Osteocyte (in vitro differentiated cells): ENCODE results near the gene FLYWCH1. TPM values are rescaled to one million over a fixed set of nuclear protein-coding genes. Genes with fewer than 3 reads are reported as not detected.

ENCODE experiments used
- DNase-seq: peaks from one replicate; pipeline ENCODE4 v3.0.0; 2021; ENCODE audit warnings: mixed read lengths; ENCODE audit not compliant: unreplicated experiment; ENCODE audit errors: extremely low spot score
- H3K27ac Mint-ChIP-seq: one replicate; pipeline ENCODE4 v1.8.0; 2021; ENCODE audit warnings: mild to moderate bottlenecking, mixed read lengths; ENCODE audit not compliant: unreplicated experiment
- H3K27me3 Mint-ChIP-seq: one replicate; pipeline ENCODE4 v1.8.0; 2021; ENCODE audit warnings: mixed read lengths; ENCODE audit not compliant: unreplicated experiment
- H3K36me3 Mint-ChIP-seq: one replicate; pipeline ENCODE4 v1.8.0; 2021; ENCODE audit warnings: mixed read lengths; ENCODE audit not compliant: unreplicated experiment
- H3K4me1 Mint-ChIP-seq: one replicate; pipeline ENCODE4 v1.8.0; 2021; ENCODE audit warnings: mixed read lengths; ENCODE audit not compliant: unreplicated experiment
- H3K4me3 Mint-ChIP-seq: one replicate; pipeline ENCODE4 v1.8.0; 2021; ENCODE audit warnings: mild to moderate bottlenecking, moderate library complexity, mixed read lengths; ENCODE audit not compliant: unreplicated experiment
- H3K9me3 Mint-ChIP-seq: one replicate; pipeline ENCODE4 v1.8.0; 2021; ENCODE audit warnings: mixed read lengths; ENCODE audit not compliant: unreplicated experiment
- total RNA-seq: library from RNA; stranded (reverse); gene quantifications from 2 replicates; pipeline ENCODE4 v1.2.1, GENCODE V29; 2021
- TF ChIP-seq, protein P1 (sequence below): fragments of 200-600 bp; sonication (generic); IDR thresholded peaks from 2 replicates; pipeline ENCODE4 v1.5.0; 2021; ENCODE audit warnings: antibody characterized with exemption, mild to moderate bottlenecking, moderate library complexity

Gene FLYWCH1
- total RNA-seq, 1 donor from 2014 or later, result 46.4 TPM

- Mint-ChIP-seq H3K4me1 (peaks cover 25% of the 10 kb centered on the region), H3K27me3 (no peaks in the 10 kb centered on the region), H3K36me3 (no peaks in the 10 kb centered on the region), H3K27ac (no peak overlapping the region), H3K4me3 (no peak overlapping the region), H3K9me3 (no peaks in the 10 kb centered on the region)
- TF ChIP-seq, protein P1, sequence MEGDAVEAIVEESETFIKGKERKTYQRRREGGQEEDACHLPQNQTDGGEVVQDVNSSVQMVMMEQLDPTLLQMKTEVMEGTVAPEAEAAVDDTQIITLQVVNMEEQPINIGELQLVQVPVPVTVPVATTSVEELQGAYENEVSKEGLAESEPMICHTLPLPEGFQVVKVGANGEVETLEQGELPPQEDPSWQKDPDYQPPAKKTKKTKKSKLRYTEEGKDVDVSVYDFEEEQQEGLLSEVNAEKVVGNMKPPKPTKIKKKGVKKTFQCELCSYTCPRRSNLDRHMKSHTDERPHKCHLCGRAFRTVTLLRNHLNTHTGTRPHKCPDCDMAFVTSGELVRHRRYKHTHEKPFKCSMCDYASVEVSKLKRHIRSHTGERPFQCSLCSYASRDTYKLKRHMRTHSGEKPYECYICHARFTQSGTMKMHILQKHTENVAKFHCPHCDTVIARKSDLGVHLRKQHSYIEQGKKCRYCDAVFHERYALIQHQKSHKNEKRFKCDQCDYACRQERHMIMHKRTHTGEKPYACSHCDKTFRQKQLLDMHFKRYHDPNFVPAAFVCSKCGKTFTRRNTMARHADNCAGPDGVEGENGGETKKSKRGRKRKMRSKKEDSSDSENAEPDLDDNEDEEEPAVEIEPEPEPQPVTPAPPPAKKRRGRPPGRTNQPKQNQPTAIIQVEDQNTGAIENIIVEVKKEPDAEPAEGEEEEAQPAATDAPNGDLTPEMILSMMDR, result no peak
- DNase-seq, result no peak
These were observed 74.2 kb downstream of the FLYWCH1 start for GRCh38 chr16:2985893-2986355.

DNA sequence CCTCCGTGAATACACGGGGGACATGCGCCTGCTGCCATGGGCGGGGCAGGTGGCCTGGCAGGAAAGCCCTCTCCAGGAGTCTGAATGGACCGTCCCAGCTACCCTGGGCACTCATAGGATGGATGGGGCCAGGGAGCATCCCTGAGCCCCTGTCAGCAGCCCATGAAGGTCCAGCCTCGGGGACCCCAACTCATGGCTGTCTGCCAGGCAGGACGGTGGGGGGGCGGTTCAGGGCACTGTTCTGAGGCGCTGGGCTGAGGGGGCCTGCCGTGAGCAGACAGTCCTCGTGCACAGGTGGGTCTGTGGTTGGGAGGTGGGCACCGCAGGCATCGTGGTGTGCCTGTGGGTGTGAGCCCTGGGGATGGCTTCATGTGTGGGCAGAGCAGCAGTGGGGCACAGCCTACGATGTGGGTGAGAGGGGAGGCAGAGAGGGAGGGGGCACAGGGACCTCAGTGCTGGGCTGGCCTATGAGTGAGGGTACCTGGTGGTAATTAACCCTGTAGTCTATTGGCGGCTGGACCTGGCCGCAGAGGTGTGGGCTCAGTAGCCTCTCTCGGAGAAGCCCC, 75.0 kb downstream of the FLYWCH1 start:
- Mint-ChIP-seq H3K9me3 (no peaks in the 10 kb centered on the region), H3K4me3 (no peak overlapping the region), H3K27ac (no peak overlapping the region), H3K4me1 (peaks cover 19% of the 10 kb centered on the region), H3K27me3 (no peaks in the 10 kb centered on the region), H3K36me3 (no peaks in the 10 kb centered on the region)
- TF ChIP-seq, protein P1, result no peak
- DNase-seq, result no peak

- no peaks in the 10 kb centered on the region for H3K9me3 Mint-ChIP-seq
- no peak overlapping the region for H3K27ac Mint-ChIP-seq
- no peaks in the 10 kb centered on the region for H3K36me3 Mint-ChIP-seq
- H3K4me1 Mint-ChIP-seq, result peaks cover 18% of the 10 kb centered on the region
- TF ChIP-seq, protein P1, result no peak
- no peaks in the 10 kb centered on the region for H3K27me3 Mint-ChIP-seq
- no peak for DNase-seq
- H3K4me3 Mint-ChIP-seq, result no peak overlapping the region
These were observed 75.6 kb downstream of the FLYWCH1 start for GRCh38 chr16:2987286-2987685.

GRCh38 chr16:2987833-2988232, 76.1 kb downstream of the FLYWCH1 start:
- TF ChIP-seq, protein P1, result no peak
- no peak for DNase-seq
- Mint-ChIP-seq H3K4me1 (peaks cover 18% of the 10 kb centered on the region), H3K36me3 (no peaks in the 10 kb centered on the region), H3K27me3 (no peaks in the 10 kb centered on the region), H3K4me3 (no peak overlapping the region), H3K9me3 (no peaks in the 10 kb centered on the region), H3K27ac (no peak overlapping the region)

- peaks cover 18% of the 10 kb centered on the region for H3K4me1 Mint-ChIP-seq
- no peaks in the 10 kb centered on the region for H3K9me3 Mint-ChIP-seq
- TF ChIP-seq, protein P1, result no peak
- DNase-seq, result no peak
- no peaks in the 10 kb centered on the region for H3K27me3 Mint-ChIP-seq
- no peak overlapping the region for H3K4me3 Mint-ChIP-seq
- H3K36me3 Mint-ChIP-seq, result no peaks in the 10 kb centered on the region
- H3K27ac Mint-ChIP-seq, result no peak overlapping the region
These were observed 76.9 kb downstream of the FLYWCH1 start for GRCh38 chr16:2988590-2989099.
